GM12872 (cell line): ENCODE results near the gene NSG1.

Experiments
- CTCF ChIP-seq: IDR thresholded peaks from 3 replicates; pipeline ENCODE4 v1.5.1; 2011; ENCODE audit warnings: low read depth, mild to moderate bottlenecking, low read length, moderate library complexity; ENCODE audit not compliant: insufficient read depth

The NSG1 gene

GRCh38 chr4:4347585-4347984 is 39.3 kb upstream of the NSG1 start:
- no peak for TF ChIP-seq CTCF

- TF ChIP-seq CTCF = no peak
Measured at GRCh38 chr4:4349867-4350266, 37.0 kb upstream of the NSG1 start.

- TF ChIP-seq CTCF = no peak
Measured at GRCh38 chr4:4350909-4351308, 36.0 kb upstream of the NSG1 start.

GRCh38 chr4:4355302-4355701 is 31.6 kb upstream of the NSG1 start:
- TF ChIP-seq CTCF = no peak

- TF ChIP-seq CTCF = no peak
Measured at GRCh38 chr4:4356106-4357041, 30.5 kb upstream of the NSG1 start.

DNA sequence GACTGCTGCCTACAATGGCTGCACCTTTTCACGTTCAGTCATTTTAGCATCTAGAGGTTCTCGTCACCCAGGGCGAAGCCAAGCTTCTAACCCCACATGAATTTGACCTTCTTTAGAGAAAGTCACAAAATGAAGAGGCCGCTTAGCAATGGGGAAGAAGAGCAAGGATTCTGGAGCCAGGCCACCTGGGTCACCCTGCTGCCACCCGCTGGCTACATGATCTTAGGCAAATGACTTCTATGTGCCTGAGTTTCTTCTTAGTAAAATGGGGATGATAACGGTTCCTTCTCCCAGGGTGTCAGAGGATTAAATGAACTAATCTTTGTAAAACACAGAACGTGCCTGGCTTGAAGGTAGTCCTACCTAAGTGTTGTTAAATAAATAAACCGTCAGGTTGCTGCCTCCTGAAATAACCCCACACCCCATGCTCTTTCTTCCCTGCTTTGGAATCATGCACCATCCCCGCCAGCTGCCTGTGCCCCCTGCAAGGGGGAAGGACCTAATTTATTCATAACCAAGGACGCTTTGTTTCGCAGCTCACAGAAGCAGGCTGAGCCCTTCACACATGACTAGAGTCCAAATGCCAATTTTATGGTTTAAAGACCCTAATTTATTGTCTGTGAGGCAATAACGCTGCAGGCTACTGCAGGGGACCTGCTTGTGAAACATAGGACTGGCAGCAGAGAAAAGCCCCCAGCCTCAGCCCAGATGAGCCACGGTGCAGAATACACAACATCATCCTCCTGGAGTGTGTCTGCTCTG is 28.6 kb upstream of the NSG1 start:
- no peak; the same call in 2 of the 3 replicates for TF ChIP-seq CTCF

GRCh38 chr4:4361883-4362282 is 25.0 kb upstream of the NSG1 start:
- TF ChIP-seq CTCF = no peak
